CD4-positive, alpha-beta memory T cell (primary cell): ENCODE data around the gene CFAP43. TPM values are rescaled to one million over a fixed set of nuclear protein-coding genes. Genes with fewer than 3 reads are reported as not detected.

ENCODE experiments used
- CTCF ChIA-PET: fragments of 350-600 bp; sonication (Branson Sonifier 250); formaldehyde crosslinking; loops from one replicate; lab custom pipeline; 2021; ENCODE audit warnings: inconsistent platforms; ENCODE audit not compliant: partially characterized antibody; lab: Charles Lee
- POLR2A ChIA-PET: fragments of 350-600 bp; sonication (Branson Sonifier 250); formaldehyde crosslinking; loops from one replicate; lab custom pipeline; 2021; ENCODE audit not compliant: partially characterized antibody; lab: Charles Lee
- DNase-seq, 5 donors: peaks; one replicate each; pipeline versions ENCODE4 v3.0.0 to v3.0.0-alpha.2; 2020 to 2022; ENCODE audit warnings: mixed read lengths in 1 of 5
- H3K27ac ChIP-seq: one replicate; pipeline ENCODE4 v1.7.0; 2013; ENCODE audit warnings: low read depth, low read length
- H3K27me3 ChIP-seq: 2 replicates; pipeline ENCODE4 v1.7.0; 2013; ENCODE audit warnings: mild to moderate bottlenecking, low read length, moderate library complexity; ENCODE audit not compliant: insufficient read depth
- H3K36me3 ChIP-seq: 2 replicates; pipeline ENCODE4 v1.7.0; 2013; ENCODE audit warnings: mild to moderate bottlenecking, low read length, moderate library complexity; ENCODE audit not compliant: insufficient read depth
- H3K4me1 ChIP-seq: 2 replicates; pipeline ENCODE4 v1.7.0; 2013; ENCODE audit warnings: mild to moderate bottlenecking, low read length, moderate library complexity; ENCODE audit not compliant: insufficient read depth
- H3K4me3 ChIP-seq, 2 donors: one replicate each; pipeline ENCODE4 v1.7.0; 2013; ENCODE audit warnings: low read length in 2 of 2, mild to moderate bottlenecking in 1 of 2
- H3K9me3 ChIP-seq, 2 donors: one replicate each; pipeline ENCODE4 v1.7.0; 2013; ENCODE audit warnings: low read length in 2 of 2, control low read depth in 1 of 2; ENCODE audit not compliant: control insufficient read depth in 1 of 2
- H3K27ac Mint-ChIP-seq, 7 donors: one replicate each; pipeline ENCODE4 v1.8.0; 2020 to 2021; ENCODE audit warnings: mixed read lengths in 7 of 7, mild to moderate bottlenecking in 6 of 7, inconsistent platforms in 3 of 7, moderate library complexity in 3 of 7
- H3K27me3 Mint-ChIP-seq, 2 donors: one replicate each; pipeline ENCODE4 v1.8.0; 2020 to 2021; ENCODE audit warnings: mixed read lengths in 2 of 2
- H3K36me3 Mint-ChIP-seq, 2 donors: one replicate each; pipeline ENCODE4 v1.8.0; 2020 to 2021; ENCODE audit warnings: mixed read lengths in 2 of 2, inconsistent platforms in 1 of 2, mild to moderate bottlenecking in 1 of 2
- H3K4me1 Mint-ChIP-seq, 4 donors: one replicate each; pipeline ENCODE4 v1.8.0; 2020 to 2021; ENCODE audit warnings: mixed read lengths in 4 of 4, mild to moderate bottlenecking in 1 of 4
- H3K4me3 Mint-ChIP-seq, 8 donors: one replicate each; pipeline ENCODE4 v1.8.0; 2020 to 2021; ENCODE audit warnings: mixed read lengths in 8 of 8, mild to moderate bottlenecking in 7 of 8, moderate library complexity in 6 of 8, inconsistent platforms in 3 of 8
- H3K9me3 Mint-ChIP-seq, 8 donors: one replicate each; pipeline ENCODE4 v1.8.0; 2020 to 2021; ENCODE audit warnings: mixed read lengths in 8 of 8, mild to moderate bottlenecking in 5 of 8, inconsistent platforms in 3 of 8, moderate library complexity in 1 of 8
- intact Hi-C: fragments of 100-400 bp; cut with micrococcal nuclease; formaldehyde crosslinking; loops from one replicate; pipeline ENCODE4 v1.15.1; 2023
- polyA plus RNA-seq, 2 donors: library from polyadenylated mRNA; unstranded; fragments of 300-500 nt; fragmentation: Illumina TruSeq; gene quantifications; one replicate each; pipeline ENCODE4 v1.2.3, GENCODE V29; 2021
- total RNA-seq, 2 experiments: library from RNA; stranded (reverse); gene quantifications; one replicate each; pipeline ENCODE4 v1.2.3, GENCODE V29; 2021

The CFAP43 gene
- total and polyA plus RNA-seq, 4 experiments from 2014 or later = not detected

GRCh38 chr10:104120903-104121484, 111.2 kb downstream of the CFAP43 start:
- H3K27ac ChIP-seq = peak overlapping the region; percentile 100
- H3K9me3 ChIP-seq = no peaks in the 10 kb centered on the region
- Mint-ChIP-seq H3K4me3 (peak overlapping the region; percentile 94 to 98 (median 96)), H3K27me3 (peaks cover 0 to 4% of the 10 kb centered on the region in 2 donors), H3K27ac (peak overlapping the region; percentile 99 to 100 (median 100)), H3K9me3 (no peaks in the 10 kb centered on the region), H3K36me3 (peaks cover 5 to 23% of the 10 kb centered on the region in 2 donors), H3K4me1 (peaks cover 9 to 40% (median 20%) of the 10 kb centered on the region in 4 donors)
- DNase-seq = peak; percentile 87 to 98 (median 89)
- intact Hi-C loops = loop anchor here (1.0 to 10.0 kb wide), 10 partner anchors 86 to 1476 kb away; partner anchors contain the start of genes CNNM2, GSTO2, SLK and STN1
- POLR2A ChIA-PET = interaction anchor here (0.6 to 3.9 kb wide), 39 partner anchors 9 to 537 kb away, joined by 3 to 55 read pairs (median 5); partner anchors contain the start of genes CFAP43, GSTO1, GSTO2 and ITPRIP
- no peaks in the 10 kb centered on the region for H3K36me3 ChIP-seq
- no peaks in the 10 kb centered on the region for H3K27me3 ChIP-seq
- CTCF ChIA-PET = interaction anchor here (0.9 to 5.4 kb wide), 13 partner anchors 10 to 232 kb away, joined by 3 to 59 read pairs (median 6); partner anchors contain the start of gene GSTO1
- peaks cover 21% of the 10 kb centered on the region for H3K4me1 ChIP-seq
- peak overlapping the region; percentile 78 to 80 for H3K4me3 ChIP-seq

GRCh38 chr10:104120512-104120902, 111.7 kb downstream of the CFAP43 start:
- POLR2A ChIA-PET = interaction anchor here (0.7 to 3.9 kb wide), 20 partner anchors 10 to 537 kb away, joined by 3 to 55 read pairs (median 7); partner anchors contain the start of genes GSTO1, GSTO2, SLK and STN1
- Histone ChIP-seq H3K4me3 (peak overlapping the region in 1 of 2 donors; percentile 80), H3K36me3 (no peaks in the 10 kb centered on the region), H3K27me3 (no peaks in the 10 kb centered on the region), H3K4me1 (peaks cover 21% of the 10 kb centered on the region), H3K9me3 (no peaks in the 10 kb centered on the region), H3K27ac (peak overlapping the region; percentile 100)
- Mint-ChIP-seq H3K4me1 (peaks cover 9 to 40% (median 20%) of the 10 kb centered on the region in 4 donors), H3K36me3 (peaks cover 3 to 23% of the 10 kb centered on the region in 2 donors), H3K9me3 (no peaks in the 10 kb centered on the region), H3K27ac (peak overlapping the region; percentile 99 to 100 (median 100)), H3K27me3 (peaks cover 0 to 4% of the 10 kb centered on the region in 2 donors), H3K4me3 (peak overlapping the region; percentile 94 to 98 (median 96))
- intact Hi-C loops = loop anchor here (2.0 to 10.0 kb wide), 6 partner anchors 87 to 1476 kb away; partner anchors contain the start of genes CNNM2, GSTO2 and TRIM8
- DNase-seq = no peak
- CTCF ChIA-PET = interaction anchor here (0.9 to 5.4 kb wide), 9 partner anchors 10 to 231 kb away, joined by 3 to 59 read pairs (median 6); partner anchors contain the start of gene GSTO1

GRCh38 chr10:104119996-104120395, 112.2 kb downstream of the CFAP43 start:
- Histone ChIP-seq H3K9me3 (no peaks in the 10 kb centered on the region), H3K36me3 (no peaks in the 10 kb centered on the region), H3K27ac (peak overlapping the region; percentile 100), H3K4me3 (no peak overlapping the region), H3K4me1 (peaks cover 21% of the 10 kb centered on the region), H3K27me3 (no peaks in the 10 kb centered on the region)
- ChIA-PET POLR2A (interaction anchor here (1.3 to 3.9 kb wide), 8 partner anchors 10 to 347 kb away, joined by 3 to 55 read pairs (median 4); partner anchors contain the start of genes SLK and STN1), CTCF (interaction anchor here (1.6 to 5.4 kb wide), 3 partner anchors 141 to 231 kb away, joined by 3 to 59 read pairs (median 6); no protein-coding TSS in a partner anchor)
- H3K9me3 Mint-ChIP-seq = no peaks in the 10 kb centered on the region
- peaks cover 0 to 23% of the 10 kb centered on the region in 2 donors for H3K36me3 Mint-ChIP-seq
- H3K27me3 Mint-ChIP-seq = peaks cover 0 to 4% of the 10 kb centered on the region in 2 donors
- no peak overlapping the region for H3K4me3 Mint-ChIP-seq
- intact Hi-C loops = loop anchor here (2.0 to 10.0 kb wide), 6 partner anchors 87 to 1475 kb away; partner anchors contain the start of genes CNNM2, GSTO2 and TRIM8
- peaks cover 9 to 40% (median 20%) of the 10 kb centered on the region in 4 donors for H3K4me1 Mint-ChIP-seq
- no peak for DNase-seq
- peak overlapping the region; percentile 99 to 100 (median 100) for H3K27ac Mint-ChIP-seq

GRCh38 chr10:104117839-104118323, 114.3 kb downstream of the CFAP43 start:
- H3K36me3 Mint-ChIP-seq = peaks cover 0 to 19% of the 10 kb centered on the region in 2 donors
- H3K9me3 Mint-ChIP-seq = no peaks in the 10 kb centered on the region
- H3K4me1 Mint-ChIP-seq = peaks cover 8 to 31% (median 12%) of the 10 kb centered on the region in 4 donors
- H3K27ac Mint-ChIP-seq = no peak overlapping the region
- Histone ChIP-seq H3K4me3 (no peak overlapping the region), H3K27ac (no peak overlapping the region), H3K36me3 (no peaks in the 10 kb centered on the region), H3K9me3 (no peaks in the 10 kb centered on the region), H3K4me1 (peaks cover 16% of the 10 kb centered on the region), H3K27me3 (no peaks in the 10 kb centered on the region)
- H3K27me3 Mint-ChIP-seq = peaks cover 0 to 4% of the 10 kb centered on the region in 2 donors
- DNase-seq = no peak
- POLR2A ChIA-PET = interaction anchor here (0.6 kb wide), 1 partner anchor 210 kb away, joined by 4 read pairs; no protein-coding TSS in a partner anchor
- CTCF ChIA-PET = interaction anchor here (0.5 kb wide), 1 partner anchor 123 kb away, joined by 3 read pairs; no protein-coding TSS in a partner anchor
- intact Hi-C loops = no loop called here
- no peak overlapping the region for H3K4me3 Mint-ChIP-seq

- DNase-seq = no peak
- H3K9me3 Mint-ChIP-seq = no peaks in the 10 kb centered on the region
- H3K36me3 ChIP-seq = no peaks in the 10 kb centered on the region
- H3K4me1 ChIP-seq = no peaks in the 10 kb centered on the region
- no peaks in the 10 kb centered on the region for H3K27me3 ChIP-seq
- H3K27me3 Mint-ChIP-seq = peaks cover 6 to 7% of the 10 kb centered on the region in 2 donors
- no peak overlapping the region for H3K4me3 ChIP-seq
- no peaks in the 10 kb centered on the region for H3K9me3 ChIP-seq
- no peaks in the 10 kb centered on the region for H3K4me1 Mint-ChIP-seq
- intact Hi-C loops = no loop called here
- no peaks in the 10 kb centered on the region for H3K36me3 Mint-ChIP-seq
- H3K4me3 Mint-ChIP-seq = no peak overlapping the region
- CTCF ChIA-PET = no interaction called here
- H3K27ac Mint-ChIP-seq = peak overlapping the region in 1 of 7 donors; percentile 30
- POLR2A ChIA-PET = interaction anchor here (1.3 kb wide), 1 partner anchor 9 kb away, joined by 3 read pairs; the partner anchor contains the start of gene SFR1
- no peak overlapping the region for H3K27ac ChIP-seq
Measured at GRCh38 chr10:104113376-104113956, 118.7 kb downstream of the CFAP43 start.

- Mint-ChIP-seq H3K36me3 (no peaks in the 10 kb centered on the region), H3K4me1 (no peaks in the 10 kb centered on the region), H3K4me3 (no peak overlapping the region), H3K27me3 (peaks cover 2 to 7% of the 10 kb centered on the region in 2 donors), H3K9me3 (no peaks in the 10 kb centered on the region), H3K27ac (no peak overlapping the region)
- no peak overlapping the region for H3K27ac ChIP-seq
- ChIA-PET POLR2A (no interaction called here), CTCF (interaction anchor here (0.8 to 1.5 kb wide), 3 partner anchors 12 to 222 kb away, joined by 3 read pairs; partner anchors contain the start of gene SFR1)
- no peak for DNase-seq
- H3K9me3 ChIP-seq = no peaks in the 10 kb centered on the region
- no peak overlapping the region for H3K4me3 ChIP-seq
- no peaks in the 10 kb centered on the region for H3K27me3 ChIP-seq
- H3K36me3 ChIP-seq = no peaks in the 10 kb centered on the region
- no peaks in the 10 kb centered on the region for H3K4me1 ChIP-seq
- intact Hi-C loops = no loop called here
Measured at GRCh38 chr10:104109908-104110662, 122.1 kb downstream of the CFAP43 start.
